Mesendoderm (in vitro differentiated cells): ENCODE results near the gene SLC1A1.

Experiments
- DNase-seq: peaks from one replicate; pipeline ENCODE4 v3.0.0; 2013
- H2AK5ac ChIP-seq: 2 replicates; pipeline ENCODE4 v1.6.1; 2013; ENCODE audit warnings: low read length, inconsistent platforms
- H2BK120ac ChIP-seq: 2 replicates; pipeline ENCODE4 v1.6.1; 2013; ENCODE audit warnings: low read depth, mild to moderate bottlenecking, low read length, moderate library complexity, mixed read lengths
- H2BK15ac ChIP-seq: replicated peaks from 2 replicates; pipeline ENCODE4 v1.6.1; 2013; ENCODE audit warnings: low read depth, mild to moderate bottlenecking, moderate library complexity
- H2BK5ac ChIP-seq: 2 replicates; pipeline ENCODE4 v1.6.1; 2013; ENCODE audit warnings: low read length, inconsistent platforms
- H3K18ac ChIP-seq: 2 replicates; pipeline ENCODE4 v1.6.1; 2013; ENCODE audit warnings: mild to moderate bottlenecking, low read length, mixed read lengths
- H3K23ac ChIP-seq: one replicate; pipeline ENCODE4 v1.6.1; 2013; ENCODE audit warnings: low read length
- H3K27ac ChIP-seq: 2 replicates; pipeline ENCODE4 v1.5.1; 2013; ENCODE audit warnings: low read depth, mild to moderate bottlenecking, inconsistent platforms, low read length, moderate library complexity
- H3K27me3 ChIP-seq: 2 replicates; pipeline ENCODE4 v1.6.1; 2013; ENCODE audit warnings: low read length, control low read depth, mild to moderate bottlenecking, inconsistent platforms; ENCODE audit not compliant: insufficient read depth, poor library complexity
- H3K36me3 ChIP-seq: 2 replicates; pipeline ENCODE4 v1.6.1; 2013; ENCODE audit warnings: low read length, inconsistent platforms; ENCODE audit not compliant: control insufficient read depth, insufficient read depth
- H3K4ac ChIP-seq: one replicate; pipeline ENCODE4 v1.6.1; 2013; ENCODE audit warnings: low read depth, mild to moderate bottlenecking, low read length, moderate library complexity
- H3K4me1 ChIP-seq: 2 replicates; pipeline ENCODE4 v1.6.1; 2013; ENCODE audit warnings: low read depth, low read length, inconsistent platforms; ENCODE audit not compliant: control insufficient read depth
- H3K4me2 ChIP-seq: 2 replicates; pipeline ENCODE4 v1.6.1; 2013; ENCODE audit warnings: low read length
- H3K4me3 ChIP-seq: 2 replicates; pipeline ENCODE4 v1.5.1; 2013; ENCODE audit warnings: mild to moderate bottlenecking, low read length
- H3K56ac ChIP-seq: one replicate; pipeline ENCODE4 v1.6.1; 2013; ENCODE audit warnings: low read length
- H3K79me1 ChIP-seq: 2 replicates; pipeline ENCODE4 v1.6.1; 2013; ENCODE audit warnings: low read length, inconsistent platforms
- H3K79me2 ChIP-seq: 2 replicates; pipeline ENCODE4 v1.6.1; 2013; ENCODE audit warnings: mild to moderate bottlenecking, low read length; ENCODE audit not compliant: control insufficient read depth, insufficient read depth
- H3K9ac ChIP-seq: 2 replicates; pipeline ENCODE4 v1.6.1; 2013; ENCODE audit warnings: low read length, inconsistent platforms
- H4K5ac ChIP-seq: one replicate; pipeline ENCODE4 v1.6.1; 2013; ENCODE audit warnings: low read length
- H4K8ac ChIP-seq: one replicate; pipeline ENCODE4 v1.6.1; 2013; ENCODE audit warnings: low read depth, mild to moderate bottlenecking, control low read depth, low read length, moderate library complexity
- WGBS: extraction: QIAGEN DNeasy Blood & Tissue Kit; methylation state at CpG from one replicate; pipeline ENCODE4 v1.1.7; 2013; ENCODE audit warnings: low lambda C conversion rate, missing lambda C conversion rate; ENCODE audit not compliant: insufficient coverage; ENCODE audit errors: extremely low coverage; 5-methylcytosine and 5-hydroxymethylcytosine counted together

The SLC1A1 gene

DNA sequence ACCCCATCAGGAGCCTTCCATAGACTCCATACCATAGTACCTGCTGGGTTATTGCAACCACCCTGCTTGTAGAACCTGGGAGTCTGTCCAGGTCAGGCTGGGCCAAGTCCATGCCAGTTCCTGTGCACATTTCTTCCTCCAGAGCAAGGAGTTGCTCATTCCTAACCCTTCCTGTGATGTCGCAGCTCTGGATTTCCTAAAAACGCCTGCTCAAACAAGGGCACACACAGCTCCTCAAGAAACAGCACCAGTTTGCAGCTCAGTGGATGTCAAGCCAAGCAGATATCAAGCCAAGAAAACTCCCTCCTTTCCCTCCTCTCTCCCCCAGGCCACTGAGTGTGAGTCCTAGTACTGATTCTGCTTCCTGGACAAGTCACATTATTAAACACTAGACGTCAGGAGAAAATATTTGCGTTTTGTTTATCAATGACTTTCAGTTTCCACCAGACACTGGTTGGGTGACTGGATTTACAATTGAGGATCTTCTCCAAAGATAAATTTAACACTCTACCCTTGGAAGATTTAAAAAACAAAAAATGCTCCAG, 59.6 kb downstream of the SLC1A1 start:
- no peaks in the 10 kb centered on the region for H3K79me1 ChIP-seq
- H4K8ac ChIP-seq = no peak overlapping the region
- no peaks in the 10 kb centered on the region for H3K79me2 ChIP-seq
- H3K9ac ChIP-seq = no peak overlapping the region
- no peak overlapping the region for H3K18ac ChIP-seq
- no peak overlapping the region for H3K4me3 ChIP-seq
- no peak overlapping the region for H3K4ac ChIP-seq
- H3K27me3 ChIP-seq = no peaks in the 10 kb centered on the region
- H2AK5ac ChIP-seq = no peak overlapping the region
- DNase-seq = no peak
- no peak overlapping the region for H4K5ac ChIP-seq
- H3K56ac ChIP-seq = no peak overlapping the region
- no peak overlapping the region for H2BK5ac ChIP-seq
- no CpG with 5 or more reads among the region's 4 CpGs for WGBS
- H3K27ac ChIP-seq = no peak overlapping the region
- H3K4me1 ChIP-seq = no peaks in the 10 kb centered on the region
- H3K23ac ChIP-seq = no peak overlapping the region
- H3K36me3 ChIP-seq = no peaks in the 10 kb centered on the region
- H2BK120ac ChIP-seq = no peak overlapping the region
- H3K4me2 ChIP-seq = no peak overlapping the region
- no peak overlapping the region for H2BK15ac ChIP-seq

DNA sequence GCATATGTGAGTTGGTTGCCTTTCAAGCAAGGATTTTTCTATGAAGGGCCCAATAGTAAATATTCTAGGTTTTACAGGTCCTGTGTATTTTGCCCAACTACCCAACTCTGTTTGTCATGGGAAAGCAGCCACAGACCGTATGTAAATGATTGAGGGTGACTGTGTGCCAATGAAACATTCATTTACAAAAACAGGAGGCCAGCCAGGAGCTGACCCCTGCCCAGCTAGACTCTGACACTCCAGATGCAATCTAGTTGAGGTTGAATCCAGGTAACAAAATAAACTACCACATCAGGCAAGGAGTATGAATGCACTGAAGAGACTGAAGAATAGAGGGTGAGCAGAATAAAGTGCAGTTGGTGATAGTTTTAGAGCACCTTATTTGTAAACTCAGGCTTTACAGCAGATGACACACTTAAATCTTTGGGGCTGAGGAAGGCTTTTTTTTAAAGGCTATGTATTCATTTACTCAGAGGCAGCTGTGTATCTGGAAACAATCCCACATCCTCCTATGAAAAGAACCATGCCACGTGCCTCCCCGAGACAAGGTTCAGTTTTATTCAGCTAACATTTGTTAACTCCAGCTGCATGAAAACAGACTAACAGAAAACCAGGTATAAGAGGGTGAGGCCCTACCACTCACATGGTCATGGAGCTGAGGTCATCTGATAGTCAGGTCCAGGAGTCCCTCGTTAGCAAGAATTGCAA, 60.7 kb downstream of the SLC1A1 start:
- Histone ChIP-seq H2BK5ac (no peak overlapping the region), H3K27me3 (no peaks in the 10 kb centered on the region), H2BK15ac (no peak overlapping the region), H3K79me2 (no peaks in the 10 kb centered on the region), H2AK5ac (no peak overlapping the region), H3K23ac (no peak overlapping the region), H3K4me1 (no peaks in the 10 kb centered on the region), H3K4ac (no peak overlapping the region), H3K27ac (no peak overlapping the region), H3K9ac (no peak overlapping the region), H3K56ac (no peak overlapping the region), H3K36me3 (no peaks in the 10 kb centered on the region), H2BK120ac (no peak overlapping the region), H3K4me2 (no peak overlapping the region), H3K79me1 (no peaks in the 10 kb centered on the region), H3K4me3 (no peak overlapping the region), H4K5ac (no peak overlapping the region), H4K8ac (no peak overlapping the region), H3K18ac (no peak overlapping the region)
- WGBS = no CpG with 5 or more reads among the region's 4 CpGs
- no peak for DNase-seq

DNA sequence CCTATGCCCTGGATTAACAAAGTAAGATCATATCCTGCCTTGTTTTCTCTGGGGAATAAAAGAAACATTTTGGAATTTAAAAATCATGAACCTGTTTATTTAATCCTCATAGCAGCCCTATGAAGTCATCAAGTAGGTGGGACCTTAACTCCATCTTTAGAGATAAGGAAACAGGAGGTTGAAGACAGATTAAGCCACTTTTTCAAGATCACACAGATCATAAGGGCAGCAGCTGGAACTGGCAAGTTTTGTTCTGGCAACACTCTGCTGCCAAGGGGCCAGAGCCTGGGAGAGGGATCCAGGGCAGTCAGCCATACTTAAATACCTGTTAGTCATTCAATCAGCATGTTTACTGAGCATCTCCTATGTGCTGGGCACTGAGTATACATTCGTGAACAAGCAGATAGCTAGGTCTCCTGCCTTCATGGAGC, 63.7 kb downstream of the SLC1A1 start:
- Histone ChIP-seq H2AK5ac (no peak overlapping the region), H3K4ac (no peak overlapping the region), H3K4me3 (no peak overlapping the region), H3K18ac (no peak overlapping the region), H3K27ac (no peak overlapping the region), H2BK120ac (no peak overlapping the region), H3K23ac (no peak overlapping the region), H3K27me3 (no peaks in the 10 kb centered on the region), H3K9ac (no peak overlapping the region), H4K8ac (no peak overlapping the region), H3K56ac (no peak overlapping the region), H2BK5ac (no peak overlapping the region), H4K5ac (no peak overlapping the region), H3K79me1 (no peaks in the 10 kb centered on the region), H3K36me3 (no peaks in the 10 kb centered on the region), H2BK15ac (no peak overlapping the region), H3K4me1 (no peaks in the 10 kb centered on the region), H3K4me2 (no peak overlapping the region), H3K79me2 (no peaks in the 10 kb centered on the region)
- no CpG with 5 or more reads among the region's 1 CpG for WGBS
- DNase-seq = no peak

DNA sequence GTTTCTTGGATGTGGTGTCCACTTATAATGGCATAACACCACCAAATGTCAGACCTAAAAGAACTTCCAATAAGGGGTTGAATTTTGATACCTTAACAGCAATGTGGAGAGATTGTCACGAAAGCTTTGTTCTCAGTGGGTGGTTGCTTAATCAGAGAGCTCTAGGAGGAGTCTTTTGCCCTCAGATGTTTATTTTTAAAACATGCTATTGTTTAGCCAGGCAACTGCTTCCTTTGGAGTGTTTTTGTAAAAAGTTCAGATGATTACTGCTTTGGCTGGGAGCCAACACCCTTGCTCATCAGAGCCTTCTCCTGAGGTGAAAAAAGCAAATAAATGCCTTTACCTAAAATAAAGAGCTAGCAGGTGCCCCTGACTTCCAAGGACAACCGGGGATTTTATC, 65.0 kb downstream of the SLC1A1 start:
- no peak overlapping the region for H2AK5ac ChIP-seq
- no peak for DNase-seq

DNA sequence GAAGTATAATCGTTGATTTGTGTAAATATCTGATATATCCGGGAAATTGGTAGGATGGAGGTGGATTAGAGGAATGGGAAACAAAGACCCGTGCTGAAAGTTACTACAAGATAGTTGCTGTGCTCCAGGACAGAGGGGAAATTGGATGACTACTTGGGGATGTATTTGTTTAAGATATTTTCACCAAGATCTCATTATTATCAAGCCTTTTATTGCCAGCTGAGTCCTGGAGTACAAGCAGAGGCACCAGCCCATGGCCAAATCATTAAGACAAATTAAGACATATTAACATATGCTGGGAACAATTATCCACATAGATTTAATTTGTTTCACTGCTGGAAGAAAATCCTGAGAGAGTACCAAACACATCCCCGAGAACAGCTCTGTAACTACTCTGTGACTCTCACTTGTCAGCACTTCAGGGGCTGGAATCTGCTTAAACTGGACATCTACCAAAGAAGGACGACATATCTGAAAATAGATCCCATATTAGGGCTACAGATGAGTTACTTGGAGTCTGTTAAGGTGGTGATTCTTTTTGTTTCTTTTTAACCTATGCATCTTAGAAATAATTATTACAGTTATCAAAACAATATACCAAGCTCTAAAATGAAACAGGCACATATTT, 68.2 kb downstream of the SLC1A1 start:
- DNase-seq = no peak
- H3K79me2 ChIP-seq = no peaks in the 10 kb centered on the region
- no peak overlapping the region for H2BK15ac ChIP-seq
- no peak overlapping the region for H3K4me3 ChIP-seq
- H3K4ac ChIP-seq = no peak overlapping the region
- H4K5ac ChIP-seq = no peak overlapping the region
- no peaks in the 10 kb centered on the region for H3K36me3 ChIP-seq
- no peak overlapping the region for H3K27ac ChIP-seq
- H3K56ac ChIP-seq = no peak overlapping the region
- H3K23ac ChIP-seq = no peak overlapping the region
- WGBS = 100% methylated on average over 3 of the region's 5 CpGs
- H3K79me1 ChIP-seq = no peaks in the 10 kb centered on the region
- no peak overlapping the region for H2AK5ac ChIP-seq
- no peak overlapping the region for H4K8ac ChIP-seq
- no peak overlapping the region for H2BK5ac ChIP-seq
- H2BK120ac ChIP-seq = no peak overlapping the region
- H3K18ac ChIP-seq = no peak overlapping the region
- H3K9ac ChIP-seq = no peak overlapping the region
- no peaks in the 10 kb centered on the region for H3K27me3 ChIP-seq
- no peak overlapping the region for H3K4me2 ChIP-seq
- no peaks in the 10 kb centered on the region for H3K4me1 ChIP-seq

More for the DNA sequence above, 65.0 kb downstream of the SLC1A1 start:
- Histone ChIP-seq H3K36me3 (no peaks in the 10 kb centered on the region), H3K9ac (no peak overlapping the region), H2BK120ac (no peak overlapping the region), H4K8ac (no peak overlapping the region), H3K56ac (no peak overlapping the region), H3K4me2 (no peak overlapping the region), H2BK5ac (no peak overlapping the region), H3K27ac (no peak overlapping the region), H3K23ac (no peak overlapping the region), H3K79me2 (no peaks in the 10 kb centered on the region), H4K5ac (no peak overlapping the region), H3K79me1 (no peaks in the 10 kb centered on the region), H2BK15ac (no peak overlapping the region), H3K18ac (no peak overlapping the region), H3K27me3 (no peaks in the 10 kb centered on the region), H3K4ac (no peak overlapping the region), H3K4me3 (no peak overlapping the region), H3K4me1 (no peaks in the 10 kb centered on the region)
- WGBS = no CpG with 5 or more reads among the region's 2 CpGs
